GM19099 (cell line): ENCODE measurements around the gene MCF2L2.

Experiments
- POLR2A ChIP-seq: IDR thresholded peaks from 3 replicates; pipeline ENCODE4 v1.6.1; 2011; ENCODE audit warnings: low read depth; ENCODE audit not compliant: insufficient read length; ENCODE audit errors: extremely low read depth

Gene MCF2L2

DNA sequence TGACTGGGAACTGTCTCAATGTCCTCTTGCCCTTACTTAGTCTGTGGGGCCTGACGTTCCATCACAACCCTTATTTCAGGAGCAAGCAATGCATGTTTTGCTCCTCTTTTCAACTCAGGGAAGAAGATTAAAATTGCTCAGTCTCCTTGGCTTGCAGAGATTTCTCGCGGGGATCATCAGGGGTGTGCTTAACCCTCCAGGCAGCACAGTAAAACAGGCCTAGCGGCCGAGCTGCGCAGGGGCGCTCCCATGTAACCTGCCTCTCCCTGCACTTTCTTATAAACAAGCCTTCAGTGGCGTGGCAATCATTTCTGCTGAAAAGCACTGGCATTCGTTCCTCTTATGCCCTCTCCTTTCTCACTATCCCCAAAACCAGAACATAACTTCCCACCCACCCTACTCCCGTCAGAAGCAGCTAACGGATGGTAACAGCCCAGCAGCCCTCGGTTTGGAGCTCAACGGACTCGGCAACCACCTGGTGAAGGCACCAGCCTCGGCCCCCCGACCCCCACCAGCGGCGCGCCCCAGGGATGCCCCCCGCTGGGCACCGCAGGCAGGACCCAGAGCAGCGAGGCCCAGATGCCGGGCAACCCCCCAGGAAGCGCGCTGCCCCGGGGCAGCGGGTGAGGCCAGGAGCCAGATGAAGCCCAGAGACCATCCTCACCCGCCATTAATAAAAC lies 1.1 kb downstream of the MCF2L2 start:
- no peak for TF ChIP-seq POLR2A

DNA sequence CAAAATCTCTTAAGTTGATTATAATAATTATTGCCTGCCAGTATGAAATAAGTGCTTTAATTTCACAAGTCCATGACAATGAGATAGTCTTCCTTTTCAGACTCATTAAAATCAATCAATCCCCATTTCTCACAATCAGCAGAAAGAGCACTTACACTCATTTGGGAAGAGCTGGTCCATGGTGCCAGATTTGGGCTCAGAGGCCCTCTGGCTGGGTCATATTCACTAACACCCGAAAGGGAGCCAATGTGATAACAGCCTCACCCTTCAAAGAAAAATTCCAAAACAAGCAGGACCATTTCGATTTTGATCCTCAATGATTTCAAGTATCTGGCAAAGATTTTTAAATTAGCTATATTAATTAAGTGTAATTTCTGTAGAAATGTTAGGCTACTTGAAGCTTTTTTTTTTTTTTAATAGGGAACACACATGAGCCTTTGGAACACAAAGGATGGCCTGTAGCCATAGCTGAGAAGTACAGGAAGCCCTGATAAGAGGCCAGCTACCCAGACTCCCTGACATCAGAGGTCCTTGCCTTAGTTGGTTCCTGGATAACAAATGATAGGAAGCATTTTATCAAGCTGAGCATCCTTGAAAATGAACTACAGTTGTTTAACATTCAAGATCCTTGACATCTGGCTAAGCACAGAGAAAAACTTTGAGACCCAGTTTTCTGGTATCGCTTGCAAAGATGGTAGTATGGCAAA lies 17.1 kb downstream of the MCF2L2 start:
- no peak for TF ChIP-seq POLR2A

GRCh38 chr3:183410759-183411158 lies 17.7 kb downstream of the MCF2L2 start:
- TF ChIP-seq POLR2A: no peak

GRCh38 chr3:183410280-183410679 lies 18.1 kb downstream of the MCF2L2 start:
- TF ChIP-seq POLR2A: no peak

DNA sequence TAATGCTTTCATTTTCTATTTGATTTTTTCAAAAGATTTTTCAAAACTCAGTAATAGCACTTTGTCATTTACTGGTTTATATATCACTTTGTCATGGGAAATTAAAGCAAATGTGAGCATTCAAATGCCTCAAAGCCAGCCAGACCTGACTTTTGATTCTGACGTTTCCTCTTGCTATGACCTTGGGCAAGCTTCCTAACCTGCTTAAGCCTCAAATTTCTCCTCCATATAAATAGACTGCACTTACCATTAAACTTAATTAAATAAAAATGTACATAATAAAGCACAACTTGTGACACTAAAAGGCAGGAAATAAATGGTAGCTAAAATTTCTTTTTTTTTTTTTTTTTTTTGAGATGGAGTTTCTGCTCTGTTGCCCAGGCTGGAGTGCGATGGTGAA lies 19.2 kb downstream of the MCF2L2 start:
- TF ChIP-seq POLR2A: no peak

DNA sequence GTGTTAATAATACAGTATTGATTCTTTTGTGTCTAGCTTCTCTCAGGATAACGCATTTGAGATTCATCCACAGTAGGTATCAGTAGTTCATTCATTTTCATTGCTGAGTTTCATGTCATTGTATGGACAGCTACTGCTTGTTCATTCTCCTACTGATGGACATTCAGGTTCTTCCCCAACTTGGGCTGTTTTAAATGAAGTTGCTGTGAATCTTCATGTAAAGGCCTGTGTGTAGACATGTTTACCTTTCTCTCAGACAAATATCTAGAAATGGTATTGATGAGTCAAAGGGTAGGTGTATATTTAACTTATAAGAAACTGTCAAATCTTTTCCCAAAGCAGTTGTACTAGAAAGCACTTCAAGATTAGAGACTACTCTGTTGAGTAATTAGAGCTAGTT lies 26.7 kb downstream of the MCF2L2 start:
- TF ChIP-seq POLR2A: no peak

GRCh38 chr3:183400352-183400751 lies 28.1 kb downstream of the MCF2L2 start:
- TF ChIP-seq POLR2A: no peak

DNA sequence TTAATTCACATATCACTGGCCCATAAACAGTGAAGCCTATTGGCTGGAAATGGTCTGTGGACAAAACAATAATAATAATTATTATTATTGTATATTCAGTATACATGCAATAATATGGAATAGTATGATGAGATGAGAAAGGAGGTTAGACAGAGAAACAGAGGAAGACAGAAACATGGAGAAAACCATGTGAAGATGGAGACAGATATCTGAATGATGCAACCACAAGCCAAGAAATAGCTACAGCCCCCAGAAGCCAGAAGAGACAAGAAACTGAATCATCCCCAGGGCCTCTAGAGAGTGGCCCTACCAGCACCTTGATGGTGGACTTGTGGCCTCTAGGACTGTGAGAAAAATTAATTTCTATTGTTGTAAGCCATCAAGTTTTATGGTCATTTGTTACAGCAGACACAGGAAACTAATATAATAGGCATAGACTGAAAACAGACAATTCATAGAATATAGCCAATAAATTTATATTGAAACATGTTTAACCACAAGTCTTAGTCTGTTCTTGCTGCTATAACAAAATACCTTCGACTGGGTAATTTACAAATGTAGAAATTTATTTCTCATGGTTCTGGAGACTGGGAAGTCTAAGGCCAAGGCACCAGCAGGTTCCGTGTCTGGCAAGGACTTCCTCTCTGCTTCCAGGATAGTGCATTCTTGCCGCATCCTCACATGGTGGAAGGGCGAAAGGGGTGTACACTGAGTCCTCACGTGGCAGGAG lies 31.6 kb downstream of the MCF2L2 start:
- no peak for TF ChIP-seq POLR2A

DNA sequence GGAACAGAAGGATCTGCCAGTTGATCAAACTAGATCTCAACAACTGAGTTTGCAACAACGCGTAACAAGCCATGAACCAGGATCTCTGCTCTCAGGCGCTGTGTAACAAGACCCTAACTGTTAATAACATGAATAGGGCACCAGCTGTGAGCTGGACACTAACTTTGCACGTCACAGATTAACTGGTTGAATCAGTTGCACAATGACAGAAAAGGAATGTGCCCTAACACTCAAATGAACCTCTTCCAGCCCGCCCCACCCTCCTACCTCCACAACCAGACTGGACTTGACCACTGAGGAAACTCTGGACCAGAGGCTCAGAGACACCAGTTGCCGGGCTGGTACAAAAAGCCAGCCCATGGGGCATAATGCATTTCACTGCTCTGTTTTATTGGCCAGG lies 34.3 kb downstream of the MCF2L2 start:
- no peak for TF ChIP-seq POLR2A

- no peak for TF ChIP-seq POLR2A
These were observed 34.8 kb downstream of the MCF2L2 start for GRCh38 chr3:183393625-183394024.

GRCh38 chr3:183392186-183393034 lies 36.0 kb downstream of the MCF2L2 start:
- no peak for TF ChIP-seq POLR2A

DNA sequence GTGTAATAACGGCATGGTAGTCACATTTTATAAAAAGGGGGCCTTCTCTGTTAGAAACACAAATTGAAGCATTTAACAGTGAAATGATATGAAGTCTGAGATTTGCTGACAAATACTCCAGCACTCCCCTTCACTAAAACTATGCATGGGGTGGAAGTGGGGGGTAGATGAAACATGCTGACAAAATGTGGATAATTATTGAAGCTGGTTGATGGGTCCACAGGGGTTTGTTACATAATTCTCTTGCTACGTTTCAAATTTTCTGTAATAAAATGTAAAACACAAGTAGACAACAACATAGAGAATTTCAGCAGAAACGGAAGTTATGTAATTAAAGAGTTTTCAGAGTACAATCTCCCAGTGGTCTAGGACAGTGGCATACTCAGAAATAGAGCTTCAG lies 37.0 kb downstream of the MCF2L2 start:
- no peak for TF ChIP-seq POLR2A

- TF ChIP-seq POLR2A: no peak
These were observed 37.6 kb downstream of the MCF2L2 start for GRCh38 chr3:183390844-183391243.

DNA sequence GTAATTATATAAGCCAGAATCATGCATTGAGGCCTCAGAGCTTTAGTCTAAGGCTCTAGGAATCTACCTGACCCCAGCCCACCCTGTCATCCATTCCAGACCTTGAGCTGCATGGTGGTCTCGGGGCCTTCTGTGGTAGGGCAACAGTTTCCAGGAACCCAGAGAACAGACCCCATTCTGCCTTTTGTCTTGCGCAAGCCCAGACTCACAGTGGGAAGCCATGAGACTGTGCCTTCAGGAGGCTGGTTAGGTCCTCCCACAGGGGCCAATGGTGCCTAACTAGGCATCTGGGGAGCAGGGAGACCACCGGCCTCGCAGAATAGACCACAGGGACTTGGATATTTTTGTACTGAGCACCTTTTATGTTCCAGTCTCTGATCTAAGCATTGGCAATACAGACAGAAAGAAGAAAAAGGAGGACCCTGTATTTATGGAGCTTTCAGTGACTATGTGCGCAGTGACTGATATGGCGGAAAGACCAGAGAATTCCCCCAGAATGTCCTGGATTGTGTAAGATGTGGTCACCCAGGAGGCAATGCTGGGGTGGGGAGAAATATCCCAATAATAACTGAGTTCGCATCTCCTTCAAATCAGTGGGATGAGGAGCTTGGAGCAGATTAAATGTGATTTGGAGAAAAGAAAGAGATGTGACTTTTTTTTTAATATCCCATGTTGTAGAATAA lies 40.1 kb downstream of the MCF2L2 start:
- no peak for TF ChIP-seq POLR2A
